Left ventricle myocardium superior (tissue), 1 donor: ENCODE results near the gene HDAC11. TPM values are rescaled to one million over a fixed set of nuclear protein-coding genes. Genes with fewer than 3 reads are reported as not detected.
"Not testable (repeated sequence)": the region's sequence is repeated elsewhere in the genome, so short reads cannot be mapped to it uniquely, and the experiment has no call there.

ENCODE experiments used
- ATAC-seq: fragments of 200-7000 bp; cut with Tn5 transposase; one replicate; pipeline ENCODE4 v1.9.1; 2020; ENCODE audit warnings: mild to moderate bottlenecking, moderate library complexity
- DNase-seq: peaks from one replicate; pipeline ENCODE4 v3.0.0-alpha.2; 2020
- intact Hi-C: fragments of 100-400 bp; cut with micrococcal nuclease; formaldehyde crosslinking; loops from one replicate; pipeline ENCODE4 v1.11.0; 2022
- total RNA-seq: library from RNA; stranded (reverse); fragmentation: NEBNext Ultra II Directional; extraction: Animal tissue kit (Norgen Biotek cat#: 25700); gene quantifications from one replicate; pipeline ENCODE4 v1.2.1, GENCODE V29; 2021
- donor health status: DM: no; HTN: yes; CAD: no; lungs with severe emphysema.

The HDAC11 gene
- total RNA-seq, 1 donor from 2014 or later = 39.8 TPM

DNA sequence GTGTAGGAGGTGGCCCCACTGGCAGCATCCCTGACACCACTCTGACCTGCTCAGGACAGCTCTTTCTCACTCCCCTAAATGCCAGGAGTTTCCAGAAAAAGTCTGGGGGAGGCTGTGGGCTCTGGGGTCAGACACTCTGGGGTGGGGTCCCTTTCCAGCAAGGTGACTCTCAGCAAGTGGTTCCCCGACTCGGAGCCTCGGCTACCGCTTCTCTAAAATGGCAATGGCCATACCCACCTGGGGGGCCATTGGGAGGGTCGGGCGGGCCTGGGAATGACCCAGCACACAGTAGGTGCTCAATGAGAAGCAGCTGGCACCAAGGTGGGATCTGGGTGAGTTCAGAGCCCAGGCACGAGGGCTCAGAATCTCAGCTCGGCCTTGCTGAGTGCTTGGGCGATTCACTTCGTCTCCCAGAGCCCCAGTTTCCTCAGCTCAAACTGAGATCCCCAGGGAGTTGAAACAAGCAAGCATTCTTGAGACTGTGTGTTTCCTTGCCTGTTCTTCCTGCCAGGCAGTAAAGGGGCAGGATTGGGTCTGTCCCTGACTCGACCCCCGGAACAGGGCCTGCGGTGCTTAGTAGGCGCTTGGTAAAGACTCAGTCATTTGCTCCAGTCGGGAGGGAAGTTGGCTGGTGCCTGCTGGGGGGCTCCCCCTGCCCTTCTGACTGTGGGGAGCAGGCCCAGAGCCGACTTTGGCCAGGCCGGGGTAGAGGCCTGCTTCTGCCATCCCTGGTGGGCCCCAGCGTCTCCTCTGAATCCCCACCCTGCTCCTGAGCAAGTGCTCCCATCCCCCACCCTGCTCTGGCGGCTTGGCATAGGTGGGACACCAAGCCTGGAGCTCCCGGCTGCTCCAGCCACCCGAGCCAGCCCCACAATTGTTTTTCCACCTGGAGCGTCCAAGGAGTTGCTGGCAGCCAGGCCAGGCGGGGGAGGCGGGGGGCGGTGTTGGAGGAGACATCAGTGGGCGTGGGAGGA is 36.0 kb downstream of the HDAC11 start:
- ATAC-seq = peak; percentile 36
- peak; percentile 75 for DNase-seq
- intact Hi-C loops = no loop called here

DNA sequence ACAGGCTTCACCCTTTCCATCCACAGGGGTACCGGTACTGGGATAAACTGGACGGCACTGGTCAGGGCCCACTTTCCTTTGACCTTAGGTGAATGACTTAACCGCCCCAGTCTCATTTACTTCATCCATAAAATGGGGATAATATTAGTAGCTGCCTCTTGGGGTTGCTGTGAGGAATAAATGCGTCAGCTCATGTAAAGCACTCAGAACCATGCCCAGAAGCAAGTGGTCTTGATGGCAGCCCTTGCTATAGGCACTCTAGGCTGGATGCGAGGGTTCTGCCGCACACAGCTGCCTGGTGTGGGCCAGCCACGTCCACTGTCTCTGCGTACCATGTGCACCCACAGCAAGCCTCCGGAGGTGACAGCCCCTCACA is 36.6 kb downstream of the HDAC11 start:
- DNase-seq (no peak), ATAC-seq (no peak)
- intact Hi-C loops = no loop called here

DNA sequence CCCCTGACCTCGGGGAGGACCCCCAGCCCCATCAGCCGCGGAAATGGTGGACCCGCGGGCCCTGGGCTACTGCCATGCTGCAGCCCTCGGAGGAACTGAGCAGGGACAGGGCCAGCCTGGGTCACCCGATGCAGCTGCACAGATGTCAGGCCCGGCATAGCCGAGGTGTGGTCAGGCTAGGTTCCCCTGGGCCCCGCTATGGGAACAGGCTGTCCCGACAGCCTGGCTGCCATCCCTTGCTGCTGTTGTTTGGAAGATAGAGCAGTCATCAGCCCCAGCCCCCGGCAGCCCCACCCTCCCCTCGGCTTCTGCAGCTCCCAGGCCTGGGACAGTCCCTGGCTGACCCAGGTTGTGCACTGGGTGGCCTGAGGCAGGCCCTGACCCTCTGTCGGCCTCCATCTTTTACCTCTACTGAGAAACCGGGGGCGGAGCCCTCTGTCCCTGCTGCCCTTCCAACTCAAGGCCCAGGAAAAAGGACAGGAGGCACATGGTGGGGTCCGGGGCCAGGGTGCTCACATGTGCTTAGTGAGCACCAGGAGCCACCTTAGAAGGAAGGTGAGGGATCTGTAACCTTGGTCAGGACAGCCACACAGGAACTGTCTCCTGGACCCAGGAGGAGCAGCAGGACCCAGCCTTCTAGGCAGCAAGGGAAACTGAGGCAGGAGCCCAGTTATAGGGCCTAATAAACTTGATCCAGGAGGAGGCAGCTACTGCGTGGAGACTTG is 37.3 kb downstream of the HDAC11 start:
- DNase-seq (peak; percentile 91), ATAC-seq (peak; percentile 85)
- intact Hi-C loops = no loop called here

DNA sequence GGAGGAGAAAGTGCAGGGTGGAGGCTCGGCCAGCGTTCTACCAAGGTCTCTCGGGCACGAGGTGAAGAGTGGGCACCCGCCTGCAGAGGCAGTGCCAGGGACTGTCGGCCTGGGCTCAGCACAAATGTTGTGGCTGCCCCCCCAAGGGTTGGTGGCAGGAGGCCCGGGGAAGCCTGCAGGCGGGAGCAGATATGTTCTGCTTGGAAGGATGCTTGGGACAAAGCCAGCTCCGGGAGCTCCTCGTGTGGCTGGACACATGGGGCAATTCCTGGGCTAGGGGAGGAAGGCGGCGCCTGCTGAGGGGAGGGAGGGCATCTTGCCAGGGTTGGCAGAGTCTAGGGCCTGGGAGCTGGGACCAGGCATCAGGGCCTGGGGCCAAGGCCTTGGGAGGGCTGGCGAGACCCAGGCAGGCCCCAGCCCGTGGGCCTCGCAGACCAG is 38.4 kb downstream of the HDAC11 start:
- peak; percentile 75 for ATAC-seq
- intact Hi-C loops = no loop called here
- DNase-seq = peak; percentile 92

DNA sequence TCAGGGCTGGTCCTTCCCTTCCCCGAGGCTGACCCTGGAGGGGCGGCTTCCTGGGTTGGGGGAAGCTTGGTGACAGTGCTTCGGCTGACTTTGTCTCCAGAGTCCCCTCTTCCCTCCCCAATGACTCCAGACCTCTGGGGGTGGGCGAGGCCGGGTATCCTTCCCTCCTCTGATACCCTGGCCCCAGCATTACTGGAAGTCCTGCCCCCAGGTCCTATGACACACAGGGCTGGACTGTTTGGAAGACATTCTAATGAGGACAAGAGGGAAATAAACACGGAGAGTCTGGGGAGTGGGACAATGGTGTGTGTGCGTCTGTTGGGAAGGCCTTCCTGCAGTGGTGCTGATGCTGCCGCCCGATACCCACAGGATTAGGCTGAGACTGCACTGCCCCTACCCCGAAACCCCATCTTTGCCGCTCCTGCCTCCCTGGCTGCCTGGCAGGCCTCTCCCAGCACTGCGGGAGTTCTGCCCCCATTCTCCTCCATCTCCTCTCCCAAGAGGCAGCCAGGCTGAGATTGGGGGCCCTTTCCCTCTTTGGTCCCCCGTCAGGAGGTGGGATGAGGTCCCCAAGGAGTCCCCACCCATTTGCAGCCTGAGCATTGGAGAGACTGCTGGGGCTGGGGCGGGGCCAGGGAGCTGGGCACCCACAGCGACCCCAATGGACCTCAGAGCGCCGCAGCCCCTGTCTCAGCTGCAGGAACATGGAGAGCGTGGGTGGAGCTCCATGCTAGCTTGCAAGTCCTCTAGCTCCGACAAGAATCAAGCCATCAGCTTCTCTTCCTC is 39.1 kb downstream of the HDAC11 start:
- intact Hi-C loops = no loop called here
- DNase-seq = no peak
- no peak for ATAC-seq

DNA sequence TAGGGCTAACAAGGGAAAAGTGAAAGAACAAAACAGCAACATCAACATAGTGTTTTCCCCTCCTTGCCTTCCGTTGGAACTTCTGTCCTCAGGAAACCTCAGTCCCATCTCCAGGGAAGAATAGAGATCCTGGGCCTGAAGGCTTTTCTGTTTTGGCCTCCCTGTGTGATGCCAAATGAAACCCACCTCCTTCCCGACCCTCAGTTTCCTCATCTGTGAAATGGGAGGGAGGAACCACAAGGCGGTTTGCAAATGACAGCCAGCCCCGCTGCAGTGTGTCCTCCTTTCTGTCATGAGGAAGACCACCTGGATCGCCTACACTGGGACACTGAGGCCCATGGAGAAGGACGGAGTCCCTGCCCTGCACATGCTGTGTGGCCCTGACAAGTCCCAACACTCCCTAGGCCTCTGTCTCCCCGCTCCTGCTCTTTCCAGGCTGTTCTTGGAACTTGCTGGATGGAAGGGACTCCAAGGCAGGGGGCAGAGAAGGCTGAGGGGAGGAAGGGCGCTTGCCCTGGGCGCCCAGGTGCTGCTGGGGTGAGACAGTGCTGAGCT is 40.3 kb downstream of the HDAC11 start:
- intact Hi-C loops = no loop called here
- DNase-seq (no peak), ATAC-seq (no peak)

DNA sequence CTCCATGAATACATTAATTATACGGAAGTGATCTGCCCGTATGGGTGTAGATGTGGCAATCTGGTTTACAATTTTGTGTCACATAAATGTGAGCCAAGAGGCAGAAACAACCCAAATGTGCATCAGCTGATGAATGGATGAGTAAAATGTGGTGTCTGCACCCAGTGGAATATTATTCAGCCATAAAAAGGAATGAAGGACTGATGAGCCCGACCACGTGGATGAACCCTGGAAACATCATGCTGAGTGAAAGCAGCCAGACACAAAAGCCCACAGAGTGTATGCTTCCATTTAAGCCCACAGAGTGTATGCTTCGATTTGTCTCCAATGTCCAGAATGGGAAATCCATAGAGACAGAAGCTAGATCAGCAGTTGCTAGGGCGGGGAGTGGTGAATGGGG is 41.2 kb downstream of the HDAC11 start:
- intact Hi-C loops = no loop called here
- no peak for ATAC-seq
- DNase-seq = no peak

DNA sequence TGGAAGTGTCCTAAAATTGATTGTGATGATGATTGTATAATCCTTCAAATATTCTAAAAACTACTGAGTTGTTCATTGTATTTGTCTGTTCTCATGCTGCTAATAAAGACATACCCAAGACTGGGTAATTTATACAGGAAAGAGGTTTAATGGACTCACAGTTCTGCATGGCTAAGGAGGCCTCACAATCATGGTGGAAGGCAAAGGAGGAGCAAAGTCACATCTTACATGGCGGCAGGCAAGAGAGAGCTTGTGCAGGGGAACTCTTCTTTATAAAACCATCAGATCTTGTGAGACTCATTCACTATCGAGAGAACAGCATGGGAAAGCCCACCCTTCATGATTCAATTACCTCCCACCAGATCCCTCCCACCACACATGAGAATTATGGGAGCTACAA is 41.6 kb downstream of the HDAC11 start:
- ATAC-seq, intact Hi-C loops: not testable (repeated sequence)

DNA sequence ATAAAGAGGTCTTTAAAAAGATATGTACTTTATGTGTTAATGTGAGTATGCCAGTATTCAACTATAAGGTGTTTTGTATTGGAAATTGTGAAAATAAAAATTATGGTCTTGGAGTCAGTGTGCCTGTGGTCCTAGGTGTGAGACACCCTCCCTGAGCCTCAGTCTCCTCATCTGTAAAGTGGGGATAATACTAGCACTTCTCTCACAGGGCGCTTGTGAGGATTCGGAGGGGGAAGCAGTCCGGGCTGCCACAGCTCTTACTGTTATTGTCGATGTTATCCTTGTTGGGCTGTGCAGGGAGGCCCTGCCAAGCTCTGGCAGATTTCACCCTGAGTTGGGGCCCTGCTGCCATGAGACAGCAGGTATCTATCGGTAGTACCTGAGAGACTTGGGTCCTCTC is 42.1 kb downstream of the HDAC11 start:
- ATAC-seq (no peak), DNase-seq (no peak)
- intact Hi-C loops = no loop called here

More for the DNA sequence above, 41.6 kb downstream of the HDAC11 start:
- DNase-seq = not testable (repeated sequence)

DNA sequence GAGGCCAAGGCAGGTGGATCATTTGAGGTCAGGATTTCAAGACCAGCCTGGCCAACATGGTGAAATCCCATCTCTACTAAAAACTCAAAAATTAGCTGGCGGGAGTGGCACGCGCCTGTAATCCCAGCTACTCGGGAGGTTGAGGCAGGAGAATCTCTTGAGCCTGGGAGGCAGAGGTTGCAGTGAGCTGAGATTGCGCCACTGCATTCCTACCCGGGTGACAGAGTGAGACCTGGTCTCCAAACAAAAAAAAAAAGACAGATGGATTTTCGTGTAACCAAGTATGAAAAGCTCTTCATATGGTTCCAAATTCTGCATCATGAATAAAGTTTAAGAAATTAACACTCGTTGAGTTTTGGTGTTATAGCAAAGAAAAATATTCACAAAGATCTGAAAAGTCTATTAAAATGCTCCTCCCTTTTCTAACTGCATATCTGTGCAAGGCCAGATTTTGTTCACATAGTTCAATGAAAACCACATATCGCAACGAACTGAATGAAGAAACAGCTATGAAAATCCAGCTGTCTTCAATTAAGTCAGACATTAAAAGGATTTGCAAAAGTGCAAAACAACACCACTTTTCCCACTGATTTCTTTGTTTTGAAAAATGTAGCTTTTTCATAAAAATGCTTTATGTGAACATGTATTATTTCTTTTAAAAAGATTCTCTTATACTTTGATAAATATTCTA is 45.0 kb downstream of the HDAC11 start:
- intact Hi-C loops = no loop called here
- DNase-seq = no peak
- peak; percentile 21 for ATAC-seq

DNA sequence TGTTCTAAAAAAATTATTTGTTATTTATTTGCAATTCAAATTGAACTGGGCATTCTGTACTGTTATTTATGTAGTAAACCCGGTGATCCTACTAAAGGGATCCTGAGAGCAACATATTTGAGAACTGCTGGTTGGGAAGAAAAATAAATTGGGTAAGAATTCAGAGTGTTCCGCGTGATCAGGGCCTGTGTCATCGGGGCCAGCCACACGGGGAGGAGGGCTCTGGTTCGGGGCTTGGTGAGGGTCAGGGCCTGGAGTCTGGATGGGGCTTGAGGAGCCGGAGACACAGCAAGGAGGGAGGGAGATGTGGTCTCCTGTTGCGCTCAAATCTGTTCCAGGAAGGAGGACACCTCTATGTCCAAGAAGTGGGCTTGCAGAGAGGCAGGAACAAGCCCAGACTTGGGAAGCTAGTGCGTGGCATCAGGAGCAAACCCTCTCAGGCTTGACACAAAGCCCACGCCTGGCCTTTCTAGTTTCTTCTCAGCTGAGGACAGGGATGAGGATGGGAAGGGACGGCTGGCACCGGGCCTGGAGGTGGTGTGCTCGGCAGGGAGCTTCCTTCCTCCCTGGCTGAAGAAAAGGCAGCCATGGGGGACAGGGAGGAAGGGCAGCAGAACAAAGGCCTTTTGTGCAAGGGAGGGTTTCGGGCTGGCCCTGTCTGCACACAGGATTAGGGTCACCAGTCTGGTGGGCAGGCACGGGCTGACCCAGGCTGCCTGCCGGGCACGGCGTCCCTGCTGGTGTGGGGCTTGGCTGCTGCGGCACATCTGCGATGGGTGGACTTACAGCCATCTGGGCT is 45.9 kb downstream of the HDAC11 start:
- ATAC-seq (peak; percentile 10), DNase-seq (peak; percentile 49)
- intact Hi-C loops = no loop called here

DNA sequence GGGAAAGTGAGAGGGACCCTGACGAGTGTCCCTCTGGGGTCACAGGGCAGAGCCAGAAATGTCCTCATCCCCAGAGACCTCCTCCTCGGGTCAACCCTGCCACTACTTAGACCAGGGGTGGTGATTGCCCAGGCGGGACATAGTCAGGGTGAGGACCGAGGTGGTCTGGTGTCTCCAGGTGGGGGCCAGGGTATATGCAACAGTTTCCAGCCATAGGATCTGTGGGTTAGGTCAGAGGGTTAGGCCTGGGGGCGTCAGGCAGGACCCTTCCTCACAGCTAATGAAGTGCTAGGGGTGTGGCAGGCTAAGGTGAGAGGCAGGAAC is 46.5 kb downstream of the HDAC11 start:
- ATAC-seq (no peak), DNase-seq (peak; percentile 8)
- intact Hi-C loops = no loop called here

DNA sequence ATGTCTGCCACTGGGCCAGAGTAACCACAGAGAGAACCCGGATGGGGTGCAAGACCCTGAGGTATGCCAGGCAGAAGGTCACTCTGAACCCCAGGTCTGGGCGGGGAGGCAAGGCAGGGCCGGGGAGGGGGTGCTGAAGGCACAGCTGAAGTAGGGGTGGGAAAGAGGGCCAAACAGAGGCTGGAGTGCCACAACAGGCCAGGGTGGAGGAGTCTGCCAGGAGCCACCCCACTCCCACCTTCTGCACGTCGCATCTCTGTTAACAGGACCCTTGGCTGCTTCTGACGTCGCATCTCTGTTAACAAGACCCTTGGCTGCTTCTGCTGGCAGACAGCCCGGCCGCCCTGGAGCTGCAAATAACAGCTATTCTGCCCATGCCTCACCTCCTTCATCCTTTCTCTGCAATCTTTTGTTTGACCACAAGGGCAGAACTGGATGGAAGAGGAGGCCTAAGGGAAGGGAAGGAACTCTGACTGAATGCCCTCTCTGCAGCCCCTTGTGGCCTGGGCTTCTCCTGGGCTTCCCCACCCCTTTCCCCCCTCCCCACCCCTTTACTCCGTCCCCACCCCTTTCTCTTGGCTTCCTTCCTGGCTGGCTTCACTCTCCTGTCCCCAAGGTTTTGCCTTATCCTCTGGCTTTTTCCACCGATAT is 48.2 kb downstream of the HDAC11 start:
- peak; percentile 71 for DNase-seq
- ATAC-seq = peak; percentile 63

DNA sequence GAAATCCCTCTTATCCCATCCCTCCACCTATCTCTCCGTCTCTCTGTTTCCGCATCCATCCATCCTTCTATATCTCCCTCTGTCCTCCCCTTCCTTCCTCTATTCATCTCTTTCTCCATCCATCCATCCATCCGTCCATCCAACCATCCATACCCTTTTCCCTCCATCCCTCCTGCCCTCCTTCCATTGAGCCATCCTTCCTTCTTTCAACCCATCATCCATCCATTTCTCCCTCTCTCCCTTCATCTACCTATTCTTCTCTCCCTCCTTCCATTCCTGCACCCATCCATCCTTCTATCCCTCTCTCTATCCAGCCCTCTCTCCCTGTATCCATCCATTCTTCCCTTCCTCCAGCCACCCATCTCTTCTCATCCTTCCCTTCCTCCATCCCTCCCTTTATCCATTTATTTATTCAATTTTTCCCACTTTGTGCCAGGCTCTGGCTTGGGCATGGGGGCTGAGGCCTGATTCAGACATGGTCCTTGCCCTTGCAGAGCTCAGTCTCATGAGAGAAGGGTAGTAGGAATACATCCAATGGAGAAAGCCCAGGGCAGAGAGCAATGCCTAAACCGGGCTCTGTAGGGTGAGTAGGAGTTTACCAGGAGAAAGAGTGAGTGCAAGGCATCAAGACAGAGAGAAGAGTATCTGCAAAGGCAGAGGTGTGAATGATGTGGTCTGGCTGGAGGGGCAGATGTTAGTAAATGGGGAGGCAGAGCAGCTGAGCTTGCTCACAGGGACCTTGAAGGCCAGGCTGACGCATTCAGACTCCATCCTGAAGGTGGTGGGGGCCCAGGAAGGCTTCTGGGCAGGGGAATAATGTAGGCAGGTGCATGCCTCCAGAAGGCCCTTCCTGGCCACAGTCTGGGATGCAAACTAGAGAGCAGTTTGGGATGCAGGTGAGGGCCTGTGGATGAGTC is 49.3 kb downstream of the HDAC11 start:
- DNase-seq (peak; percentile 7), ATAC-seq (no peak)
- intact Hi-C loops = no loop called here

More for the DNA sequence above, 48.2 kb downstream of the HDAC11 start:
- intact Hi-C loops = no loop called here

DNA sequence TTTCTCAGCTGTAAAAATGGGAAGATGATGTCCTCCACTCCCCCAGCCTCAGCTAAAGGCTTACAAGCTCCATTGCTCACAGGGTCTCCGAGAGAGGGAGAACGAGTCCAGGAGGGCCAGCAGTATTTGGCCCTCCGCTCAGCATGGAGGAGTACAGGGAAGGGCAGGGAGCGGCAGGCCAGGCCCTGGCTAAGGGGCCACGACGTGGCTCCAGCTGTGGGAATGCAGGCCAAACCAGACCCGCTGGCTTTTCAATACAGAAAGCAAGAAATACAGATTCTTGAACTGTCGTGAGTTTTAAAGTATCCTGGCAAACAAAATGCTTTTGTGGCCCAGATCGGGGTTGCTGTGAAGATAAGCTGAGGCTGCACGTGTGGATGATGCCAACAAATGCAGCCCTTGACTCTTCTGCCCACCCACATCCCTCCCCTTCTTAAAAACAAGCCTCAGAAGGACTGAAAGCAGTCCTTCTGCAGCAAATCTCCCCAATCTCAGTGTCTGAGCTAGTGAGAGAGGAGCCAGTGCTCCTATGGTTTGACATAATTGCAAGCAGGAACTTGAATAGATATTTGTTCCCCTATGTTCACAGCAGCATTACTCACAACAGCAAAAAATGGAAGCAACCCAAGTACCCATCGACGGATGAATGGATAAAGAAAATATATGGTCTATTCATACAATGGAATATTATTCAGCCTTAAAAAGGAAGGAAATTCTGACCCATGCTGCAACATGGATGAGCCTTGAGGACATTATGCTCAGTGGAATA is 50.3 kb downstream of the HDAC11 start:
- DNase-seq (peak; percentile 60), ATAC-seq (peak; percentile 47)
- intact Hi-C loops = no loop called here

DNA sequence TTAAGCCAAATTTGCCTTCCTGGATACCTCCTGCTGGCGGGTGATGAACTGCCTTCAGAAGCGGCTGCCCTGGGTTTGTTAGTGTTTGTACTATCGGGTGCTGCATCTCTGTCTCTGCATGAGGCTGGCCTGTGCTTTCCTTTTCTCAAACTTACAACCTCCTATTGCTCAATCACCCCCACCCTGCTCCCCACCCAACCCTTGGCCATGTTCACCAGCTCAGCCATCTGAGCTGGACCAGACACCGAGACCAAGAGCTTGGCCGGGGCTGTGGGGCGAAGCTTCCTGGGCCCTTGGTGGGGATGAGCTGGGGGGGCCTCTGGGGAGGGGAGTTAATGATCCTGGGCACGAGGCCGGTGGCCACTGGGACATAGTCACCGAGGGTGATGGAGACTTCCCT is 52.0 kb downstream of the HDAC11 start:
- peak; percentile 77 for ATAC-seq
- DNase-seq = peak; percentile 65
- intact Hi-C loops = no loop called here
